ENCODE measurements around the gene TRPM4.
"Not testable (repeated sequence)": the region's sequence is repeated elsewhere in the genome, so short reads cannot be mapped to it uniquely, and the experiment has no call there.

The TRPM4 gene

GRCh38 chr19:49196527-49197240 is 39.1 kb downstream of the TRPM4 start:
- TF ChIP-seq, protein P1, sequence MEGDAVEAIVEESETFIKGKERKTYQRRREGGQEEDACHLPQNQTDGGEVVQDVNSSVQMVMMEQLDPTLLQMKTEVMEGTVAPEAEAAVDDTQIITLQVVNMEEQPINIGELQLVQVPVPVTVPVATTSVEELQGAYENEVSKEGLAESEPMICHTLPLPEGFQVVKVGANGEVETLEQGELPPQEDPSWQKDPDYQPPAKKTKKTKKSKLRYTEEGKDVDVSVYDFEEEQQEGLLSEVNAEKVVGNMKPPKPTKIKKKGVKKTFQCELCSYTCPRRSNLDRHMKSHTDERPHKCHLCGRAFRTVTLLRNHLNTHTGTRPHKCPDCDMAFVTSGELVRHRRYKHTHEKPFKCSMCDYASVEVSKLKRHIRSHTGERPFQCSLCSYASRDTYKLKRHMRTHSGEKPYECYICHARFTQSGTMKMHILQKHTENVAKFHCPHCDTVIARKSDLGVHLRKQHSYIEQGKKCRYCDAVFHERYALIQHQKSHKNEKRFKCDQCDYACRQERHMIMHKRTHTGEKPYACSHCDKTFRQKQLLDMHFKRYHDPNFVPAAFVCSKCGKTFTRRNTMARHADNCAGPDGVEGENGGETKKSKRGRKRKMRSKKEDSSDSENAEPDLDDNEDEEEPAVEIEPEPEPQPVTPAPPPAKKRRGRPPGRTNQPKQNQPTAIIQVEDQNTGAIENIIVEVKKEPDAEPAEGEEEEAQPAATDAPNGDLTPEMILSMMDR (IDR thresholded peaks at IDR 0.05; ENCODE audit: low read depth, low read length): no peak
- H3K4me3 ChIP-seq (ENCODE audit: low read depth, low read length): no peak overlapping the region

GRCh38 chr19:49200238-49200862 is 42.8 kb downstream of the TRPM4 start:
- no peak overlapping the region for H3K4me3 ChIP-seq (ENCODE audit: low read depth, low read length)

GRCh38 chr19:49201042-49201441 is 43.5 kb downstream of the TRPM4 start:
- H3K4me3 ChIP-seq (ENCODE audit: low read depth, low read length): no peak overlapping the region
- TF ChIP-seq, protein P1 (IDR thresholded peaks at IDR 0.05; ENCODE audit: low read depth, low read length): no peak

More at GRCh38 chr19:49200238-49200862, 42.8 kb downstream of the TRPM4 start:
- TF ChIP-seq, protein P1 (IDR thresholded peaks at IDR 0.05; ENCODE audit: low read depth, low read length): no peak

- no peak overlapping the region for H3K4me3 ChIP-seq (ENCODE audit: low read depth, low read length)
- TF ChIP-seq, protein P1 (IDR thresholded peaks at IDR 0.05; ENCODE audit: low read depth, low read length): no peak
Observed at GRCh38 chr19:49205114-49205513, 47.5 kb downstream of the TRPM4 start.

GRCh38 chr19:49209502-49209901 is 51.9 kb downstream of the TRPM4 start:
- H3K4me3 ChIP-seq (ENCODE audit: low read depth, low read length): not testable (repeated sequence)

DNA sequence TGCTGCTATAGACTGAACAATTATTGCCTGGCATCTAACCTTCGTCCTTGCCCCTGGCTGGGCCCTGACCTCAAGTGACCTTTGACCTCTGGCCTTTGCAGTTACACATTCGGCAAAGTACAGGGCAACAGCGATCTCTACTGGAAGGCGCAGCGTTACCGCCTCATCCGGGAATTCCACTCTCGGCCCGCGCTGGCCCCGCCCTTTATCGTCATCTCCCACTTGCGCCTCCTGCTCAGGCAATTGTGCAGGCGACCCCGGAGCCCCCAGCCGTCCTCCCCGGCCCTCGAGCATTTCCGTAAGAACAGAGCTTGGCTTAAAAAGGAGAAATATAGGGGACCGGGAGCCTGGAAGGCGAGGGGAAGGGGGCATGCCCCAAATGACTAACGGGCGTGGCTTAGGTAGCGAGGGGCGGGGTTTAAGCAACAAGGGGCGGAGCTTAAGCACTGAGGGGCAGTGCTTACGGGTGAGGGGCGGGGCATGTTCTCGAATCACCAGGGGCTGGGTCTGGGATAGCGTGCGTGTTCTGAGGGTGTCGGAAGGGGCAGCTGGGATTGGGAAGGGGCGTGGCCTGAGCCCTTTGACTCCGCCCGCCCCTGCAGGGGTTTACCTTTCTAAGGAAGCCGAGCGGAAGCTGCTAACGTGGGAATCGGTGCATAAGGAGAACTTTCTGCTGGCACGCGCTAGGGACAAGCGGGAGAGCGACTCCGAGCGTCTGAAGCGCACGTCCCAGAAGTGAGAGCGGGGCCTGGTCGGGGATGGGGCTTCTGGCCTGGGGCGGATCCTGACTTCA is 52.7 kb downstream of the TRPM4 start:
- H3K4me3 ChIP-seq (ENCODE audit: low read depth, low read length): no peak overlapping the region
- TF ChIP-seq, protein P1 (IDR thresholded peaks at IDR 0.05; ENCODE audit: low read depth, low read length): no peak

DNA sequence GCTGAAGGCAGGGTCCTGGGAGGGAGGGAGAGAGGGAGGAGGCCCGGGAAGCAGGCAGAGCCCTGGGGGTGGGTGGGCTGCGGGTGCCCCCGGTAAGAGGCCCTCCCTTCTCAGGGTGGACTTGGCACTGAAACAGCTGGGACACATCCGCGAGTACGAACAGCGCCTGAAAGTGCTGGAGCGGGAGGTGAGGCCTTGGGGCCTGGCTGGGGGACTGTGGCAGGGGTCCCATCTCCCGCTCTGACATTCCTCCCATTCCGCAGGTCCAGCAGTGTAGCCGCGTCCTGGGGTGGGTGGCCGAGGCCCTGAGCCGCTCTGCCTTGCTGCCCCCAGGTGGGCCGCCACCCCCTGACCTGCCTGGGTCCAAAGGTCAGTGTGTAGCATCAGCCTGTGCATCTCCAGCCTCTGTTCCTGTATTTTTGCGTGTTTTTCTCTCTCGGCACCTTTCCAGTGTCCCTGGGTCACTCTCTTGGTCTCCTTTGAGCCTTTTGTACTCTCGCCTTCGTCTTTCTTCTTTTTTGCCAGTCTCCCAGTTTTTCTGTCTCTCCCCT is 53.4 kb downstream of the TRPM4 start:
- H3K4me3 ChIP-seq (ENCODE audit: low read depth, low read length): no peak overlapping the region

More for the DNA sequence above, 53.4 kb downstream of the TRPM4 start:
- TF ChIP-seq, protein P1 (IDR thresholded peaks at IDR 0.05; ENCODE audit: low read depth, low read length): no peak

Measured in WI38 (cell line).